T-helper 2 cell treated with Interferon-gamma antibody and Interleukin-4, amounts not matched to agents 5 μg/mL and 100 μg/mL, for 36 hours (primary cell): ENCODE data around the gene LRRC53.

Experiments used
- DNase-seq: peaks from one replicate; pipeline ENCODE4 v3.0.0; 2021; ENCODE audit warnings: low spot score
- H3K27ac Mint-ChIP-seq: one replicate; pipeline ENCODE4 v1.8.0; 2021; ENCODE audit warnings: mild to moderate bottlenecking, mixed read lengths
- H3K27me3 Mint-ChIP-seq: one replicate; pipeline ENCODE4 v1.8.0; 2021; ENCODE audit warnings: low read depth, mixed read lengths
- H3K36me3 Mint-ChIP-seq: one replicate; pipeline ENCODE4 v1.8.0; 2021; ENCODE audit warnings: low read depth, mixed read lengths
- H3K4me1 Mint-ChIP-seq: one replicate; pipeline ENCODE4 v1.8.0; 2021; ENCODE audit warnings: low read depth, mixed read lengths
- H3K4me3 Mint-ChIP-seq: one replicate; pipeline ENCODE4 v1.8.0; 2022; ENCODE audit warnings: mild to moderate bottlenecking, moderate library complexity, mixed read lengths
- H3K9me3 Mint-ChIP-seq: one replicate; pipeline ENCODE4 v1.8.0; 2021; ENCODE audit warnings: mixed read lengths

The LRRC53 gene

GRCh38 chr1:74434321-74434720, 78.1 kb downstream of the LRRC53 start:
- no peaks in the 10 kb centered on the region for H3K27me3 Mint-ChIP-seq
- H3K27ac Mint-ChIP-seq, result no peak overlapping the region
- no peaks in the 10 kb centered on the region for H3K9me3 Mint-ChIP-seq
- no peaks in the 10 kb centered on the region for H3K4me1 Mint-ChIP-seq
- no peak overlapping the region for H3K4me3 Mint-ChIP-seq
- DNase-seq, result no peak
- H3K36me3 Mint-ChIP-seq, result no peaks in the 10 kb centered on the region

DNA sequence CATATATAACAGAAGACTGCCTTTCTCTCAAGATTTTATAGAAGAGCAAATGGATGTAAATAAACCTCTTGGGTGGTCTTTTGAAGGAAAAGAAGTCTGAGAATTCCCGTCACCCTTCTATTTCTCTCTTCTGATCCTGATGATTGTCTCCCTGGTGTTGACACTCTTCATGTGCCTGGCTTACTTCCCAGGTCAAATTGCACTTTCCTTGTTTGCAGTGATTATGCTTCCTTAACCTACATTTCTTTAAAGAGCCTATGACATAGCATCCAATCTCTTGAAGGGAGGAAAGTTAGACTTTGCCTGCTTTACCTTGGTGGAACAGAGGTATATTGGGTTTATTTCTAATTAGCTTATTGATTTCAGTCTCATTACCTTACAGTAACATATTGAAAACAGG, 80.1 kb downstream of the LRRC53 start:
- Mint-ChIP-seq H3K4me3 (no peak overlapping the region), H3K27ac (no peak overlapping the region), H3K4me1 (no peaks in the 10 kb centered on the region), H3K36me3 (no peaks in the 10 kb centered on the region), H3K27me3 (no peaks in the 10 kb centered on the region), H3K9me3 (no peaks in the 10 kb centered on the region)
- no peak for DNase-seq

GRCh38 chr1:74431531-74431930, 80.9 kb downstream of the LRRC53 start:
- DNase-seq, result no peak
- Mint-ChIP-seq H3K9me3 (no peaks in the 10 kb centered on the region), H3K27me3 (no peaks in the 10 kb centered on the region), H3K4me1 (no peaks in the 10 kb centered on the region), H3K27ac (no peak overlapping the region), H3K4me3 (no peak overlapping the region), H3K36me3 (no peaks in the 10 kb centered on the region)

GRCh38 chr1:74430342-74430934, 82.0 kb downstream of the LRRC53 start:
- Mint-ChIP-seq H3K27me3 (no peaks in the 10 kb centered on the region), H3K36me3 (no peaks in the 10 kb centered on the region), H3K4me3 (no peak overlapping the region), H3K27ac (no peak overlapping the region), H3K4me1 (no peaks in the 10 kb centered on the region), H3K9me3 (no peaks in the 10 kb centered on the region)
- DNase-seq, result no peak

DNA sequence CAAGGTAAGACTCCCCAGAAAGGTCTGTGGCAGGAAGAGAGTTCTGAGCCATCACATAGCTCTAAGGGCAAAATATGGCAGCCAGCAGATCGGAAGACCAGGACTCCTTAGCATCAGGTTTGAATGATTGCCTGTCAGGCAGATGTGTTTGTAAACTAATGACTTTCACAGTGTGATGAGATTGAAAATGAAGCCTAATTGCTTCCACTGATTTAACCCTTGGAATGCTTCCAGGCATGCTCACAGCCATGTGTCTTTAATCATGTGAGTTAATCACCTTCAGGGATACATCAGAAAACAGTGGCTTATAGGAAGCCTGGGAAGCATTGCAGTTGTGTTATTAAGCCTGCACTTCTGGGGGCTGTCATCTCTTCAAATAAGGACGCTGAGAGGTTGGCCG, 82.8 kb downstream of the LRRC53 start:
- DNase-seq, result no peak
- Mint-ChIP-seq H3K4me1 (no peaks in the 10 kb centered on the region), H3K9me3 (no peaks in the 10 kb centered on the region), H3K36me3 (no peaks in the 10 kb centered on the region), H3K27ac (no peak overlapping the region), H3K27me3 (no peaks in the 10 kb centered on the region), H3K4me3 (no peak overlapping the region)

DNA sequence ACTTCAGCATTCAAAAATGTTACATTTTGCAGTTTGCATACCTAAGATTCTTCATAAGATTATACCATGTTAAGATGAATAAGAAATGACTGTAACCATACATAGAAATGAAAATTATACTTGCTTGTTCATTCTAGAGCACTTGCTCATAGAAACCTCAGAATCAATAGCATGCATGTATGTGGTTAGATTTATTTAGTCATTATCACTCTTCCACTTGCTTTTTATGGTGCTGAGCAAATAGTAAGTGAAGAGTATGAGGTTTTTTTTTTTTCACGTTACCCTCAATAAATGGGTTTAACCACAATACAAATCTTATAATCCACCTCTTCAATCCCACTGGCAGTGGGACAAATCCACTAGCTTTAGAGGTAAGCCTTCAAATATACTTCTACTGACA, 84.7 kb downstream of the LRRC53 start:
- Mint-ChIP-seq H3K4me3 (no peak overlapping the region), H3K9me3 (no peaks in the 10 kb centered on the region), H3K27me3 (no peaks in the 10 kb centered on the region), H3K36me3 (no peaks in the 10 kb centered on the region), H3K4me1 (no peaks in the 10 kb centered on the region), H3K27ac (no peak overlapping the region)
- DNase-seq, result no peak

DNA sequence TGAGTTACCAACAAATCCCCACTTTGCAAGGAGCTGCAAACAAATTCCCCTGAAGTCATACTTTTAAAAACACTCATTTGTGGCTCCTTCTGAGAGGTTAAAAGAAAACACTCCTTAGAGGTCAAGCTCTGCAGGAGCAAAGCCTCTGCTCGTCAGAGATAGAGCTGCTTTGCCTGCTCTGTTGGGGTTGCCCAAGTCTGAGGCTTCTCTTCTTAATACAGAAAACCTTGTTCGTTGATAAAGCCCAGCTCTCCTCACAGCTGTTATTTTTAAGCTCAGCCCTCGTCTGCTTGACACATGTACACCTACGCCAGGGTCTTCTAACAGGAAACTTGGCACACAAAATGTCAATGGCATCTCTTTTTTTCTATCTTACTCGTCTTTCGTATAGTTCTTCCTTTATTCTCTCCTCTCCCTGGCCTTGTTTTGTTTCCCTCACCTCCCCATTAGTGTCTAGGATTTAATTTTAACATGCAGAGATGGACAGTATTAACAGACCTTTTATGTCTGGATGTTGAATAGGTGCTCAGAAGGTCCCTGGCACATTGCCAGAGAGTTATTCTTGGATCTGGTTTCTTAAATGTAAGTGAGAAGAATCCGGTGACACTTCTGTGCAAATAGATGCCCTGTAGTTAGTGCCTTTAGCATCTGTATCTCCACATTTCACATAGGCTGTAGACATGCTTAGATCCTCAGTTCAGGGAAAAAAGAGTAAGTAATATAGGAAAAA, 86.0 kb downstream of the LRRC53 start:
- H3K4me1 Mint-ChIP-seq, result no peaks in the 10 kb centered on the region
- no peak for DNase-seq
- no peaks in the 10 kb centered on the region for H3K36me3 Mint-ChIP-seq
- no peak overlapping the region for H3K4me3 Mint-ChIP-seq
- H3K9me3 Mint-ChIP-seq, result no peaks in the 10 kb centered on the region
- no peak overlapping the region for H3K27ac Mint-ChIP-seq
- no peaks in the 10 kb centered on the region for H3K27me3 Mint-ChIP-seq

DNA sequence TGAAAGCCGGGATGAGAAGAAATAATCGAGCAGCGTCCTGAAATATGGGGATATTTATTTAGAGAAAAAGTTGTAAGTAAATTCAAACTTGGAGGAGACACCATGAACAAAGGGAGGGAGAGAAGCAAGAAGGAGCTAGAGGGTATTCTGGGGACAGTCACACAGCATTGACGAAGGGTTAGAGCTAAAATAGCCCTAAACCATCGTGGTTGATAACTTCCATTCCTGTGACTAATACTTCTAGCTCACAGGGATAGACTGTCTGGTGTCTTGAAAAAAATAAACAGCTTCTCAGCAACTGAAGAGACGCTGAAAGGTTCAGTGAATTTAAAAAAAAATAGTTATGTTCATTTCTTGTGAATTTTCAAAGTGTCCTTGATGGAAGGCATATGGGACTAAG, 86.7 kb downstream of the LRRC53 start:
- no peak overlapping the region for H3K27ac Mint-ChIP-seq
- H3K4me1 Mint-ChIP-seq, result no peaks in the 10 kb centered on the region
- H3K4me3 Mint-ChIP-seq, result no peak overlapping the region

GRCh38 chr1:74423471-74423870, 88.9 kb downstream of the LRRC53 start:
- DNase-seq, result no peak
- Mint-ChIP-seq H3K27ac (no peak overlapping the region), H3K36me3 (no peaks in the 10 kb centered on the region), H3K4me3 (no peak overlapping the region), H3K27me3 (no peaks in the 10 kb centered on the region), H3K4me1 (no peaks in the 10 kb centered on the region), H3K9me3 (no peaks in the 10 kb centered on the region)

More for the DNA sequence above, 86.7 kb downstream of the LRRC53 start:
- no peaks in the 10 kb centered on the region for H3K36me3 Mint-ChIP-seq
- H3K27me3 Mint-ChIP-seq, result no peaks in the 10 kb centered on the region
- no peaks in the 10 kb centered on the region for H3K9me3 Mint-ChIP-seq
- DNase-seq, result no peak

GRCh38 chr1:74422421-74423292, 89.8 kb downstream of the LRRC53 start:
- H3K4me1 Mint-ChIP-seq, result no peaks in the 10 kb centered on the region
- no peaks in the 10 kb centered on the region for H3K36me3 Mint-ChIP-seq
- no peak overlapping the region for H3K4me3 Mint-ChIP-seq
- DNase-seq, result no peak
- no peaks in the 10 kb centered on the region for H3K27me3 Mint-ChIP-seq
- no peaks in the 10 kb centered on the region for H3K9me3 Mint-ChIP-seq
- no peak overlapping the region for H3K27ac Mint-ChIP-seq

GRCh38 chr1:74420467-74420866, 91.9 kb downstream of the LRRC53 start:
- Mint-ChIP-seq H3K36me3 (no peaks in the 10 kb centered on the region), H3K4me3 (no peak overlapping the region), H3K27ac (no peak overlapping the region), H3K27me3 (no peaks in the 10 kb centered on the region), H3K4me1 (no peaks in the 10 kb centered on the region), H3K9me3 (no peaks in the 10 kb centered on the region)
- DNase-seq, result no peak
